Kidney (tissue), 14 donors: ENCODE data around the gene GBX2. TPM values are rescaled to one million over a fixed set of nuclear protein-coding genes. Genes with fewer than 3 reads are reported as not detected.

Experiments used
- DNase-seq, 5 donors: peaks; one replicate each; pipeline ENCODE4 v3.0.0-alpha.2; 2013 to 2020
- FAIRE-seq: peaks from 2 replicates; lab custom pipeline; 2012; peaks lifted over from hg19 to GRCh38; lab: Jason Lieb, UNC
- H3K27ac ChIP-seq, 2 donors: one replicate each; pipeline ENCODE4 v1.7.0; 2013; ENCODE audit warnings: low read depth in 2 of 2, low read length in 2 of 2, inconsistent platforms in 1 of 2
- H3K27me3 ChIP-seq: one replicate; pipeline ENCODE4 v1.7.1; 2013; ENCODE audit warnings: low read length, inconsistent platforms; ENCODE audit not compliant: control insufficient read depth, insufficient read depth
- H3K36me3 ChIP-seq, 3 donors: one replicate each; pipeline versions ENCODE4 v1.7.0 to v1.7.1; 2013; ENCODE audit warnings: low read length in 3 of 3, control low read depth in 1 of 3, inconsistent platforms in 1 of 3; ENCODE audit not compliant: insufficient read depth in 3 of 3, control insufficient read depth in 2 of 3
- H3K4me1 ChIP-seq, 3 donors: one replicate each; pipeline versions ENCODE4 v1.7.0 to v1.7.1; 2013; ENCODE audit warnings: low read length in 3 of 3, inconsistent platforms in 1 of 3, low read depth in 1 of 3; ENCODE audit not compliant: control insufficient read depth in 2 of 3, insufficient read depth in 2 of 3
- H3K4me3 ChIP-seq, 3 donors: one replicate each; pipeline versions ENCODE4 v1.7.0 to v1.8.1; 2013; ENCODE audit warnings: low read length in 3 of 3, control low read depth in 1 of 3, inconsistent platforms in 1 of 3
- H3K9ac ChIP-seq, 3 donors: one replicate each; pipeline versions ENCODE4 v1.7.0 to v1.7.1; 2013; ENCODE audit warnings: low read length in 3 of 3, control low read depth in 1 of 3, inconsistent platforms in 1 of 3
- H3K9me3 ChIP-seq, 3 donors: one replicate each; pipeline versions ENCODE4 v1.7.0 to v1.7.1; 2013; ENCODE audit warnings: low read length in 3 of 3, control low read depth in 1 of 3, inconsistent platforms in 1 of 3; ENCODE audit not compliant: control insufficient read depth in 2 of 3, insufficient read depth in 1 of 3
- CTCF ChIP-seq: IDR thresholded peaks from 3 replicates; pipeline ENCODE4 v1.5.1; 2012; ENCODE audit warnings: mild to moderate bottlenecking, moderate library complexity, borderline replicate concordance; ENCODE audit not compliant: insufficient read depth; ENCODE audit errors: extremely low read depth
- intact Hi-C: fragments of 100-400 bp; cut with DNase I; formaldehyde crosslinking; loops from one replicate; pipeline ENCODE4 v1.11.1; 2022
- polyA plus RNA-seq: library from polyadenylated mRNA; stranded (reverse); fragments of 350-450 nt; fragmentation: Illumina TruSeq; extraction: RNeasy Lipid Tissue Mini Kit (QIAGEN cat#74804); gene quantifications from one replicate; pipeline ENCODE4 v1.2.3, GENCODE V29; 2014; ENCODE audit warnings: low read depth, low replicate concordance; ENCODE audit not compliant: insufficient read depth
- total RNA-seq: library from RNA; stranded (reverse); fragmentation: NEBNext Ultra II Directional; extraction: Animal tissue kit (Norgen Biotek cat#: 25700); gene quantifications from one replicate; pipeline ENCODE4 v1.2.1, GENCODE V29; 2021
- donor health status: control.
- donor health status: control.
- donor health status: control.
- donor health status: control.
- donor health status: control.
- donor health status: DM: yes; HTN: yes; CAD: no.
- donor health status: Normal renal cell carcinoma (clear cell type).

The GBX2 gene
- total and polyA plus RNA-seq, 2 donors from 2014 or later = not detected

GRCh38 chr2:236169741-236170589 is 1.8 kb upstream of the GBX2 start:
- Histone ChIP-seq H3K27ac (no peak overlapping the region), H3K4me1 (peaks cover 0 to 9% (median 0%) of the 10 kb centered on the region in 3 donors), H3K9me3 (no peaks in the 10 kb centered on the region), H3K36me3 (no peaks in the 10 kb centered on the region), H3K27me3 (peaks cover 68% of the 10 kb centered on the region), H3K9ac (no peak overlapping the region), H3K4me3 (no peak overlapping the region)
- no peak for TF ChIP-seq CTCF
- DNase-seq = peak in 2 of 5 donors; percentile 61 to 62
- intact Hi-C loops = no loop called here
- no peak for FAIRE-seq

GRCh38 chr2:236169151-236169721 is 1.1 kb upstream of the GBX2 start:
- no peak for FAIRE-seq
- Histone ChIP-seq H3K9ac (no peak overlapping the region), H3K27me3 (peaks cover 66% of the 10 kb centered on the region), H3K36me3 (no peaks in the 10 kb centered on the region), H3K4me1 (peaks cover 0 to 9% (median 0%) of the 10 kb centered on the region in 3 donors), H3K9me3 (no peaks in the 10 kb centered on the region), H3K4me3 (no peak overlapping the region), H3K27ac (no peak overlapping the region)
- TF ChIP-seq CTCF = no peak
- peak in 2 of 5 donors; percentile 61 for DNase-seq
- intact Hi-C loops = no loop called here

- no peaks in the 10 kb centered on the region for H3K36me3 ChIP-seq
- H3K9ac ChIP-seq = no peak overlapping the region
- intact Hi-C loops = no loop called here
- TF ChIP-seq CTCF = peak; percentile 1
- peak; percentile 59 to 78 (median 71) for DNase-seq
- H3K4me1 ChIP-seq = peaks cover 0 to 9% (median 0%) of the 10 kb centered on the region in 3 donors
- H3K27ac ChIP-seq = no peak overlapping the region
- H3K4me3 ChIP-seq = no peak overlapping the region
- no peaks in the 10 kb centered on the region for H3K9me3 ChIP-seq
- FAIRE-seq = no peak
- peaks cover 58% of the 10 kb centered on the region for H3K27me3 ChIP-seq
These were observed 683 bp downstream of the GBX2 start for GRCh38 chr2:236167297-236168109.
